BLaER1 treated with 17β-estradiol and CSF1 and Interleukin-3, amounts not matched to agents 10 nM and 100 nM (cell line): ENCODE data around the gene HM13.

Experiments
- H3K27ac ChIP-seq, 11 experiments: shearing (Covaris generic); formaldehyde crosslinking; 2 replicates each; pipeline ENCODE4 v1.8.1; 2022
- H3K27me3 ChIP-seq, 11 experiments: shearing (Covaris generic); formaldehyde crosslinking; 2 replicates each; pipeline ENCODE4 v1.8.1; 2022
- H3K36me3 ChIP-seq, 11 experiments: shearing (Covaris generic); formaldehyde crosslinking; 2 replicates each; pipeline ENCODE4 v1.8.1; 2022
- H3K4me1 ChIP-seq, 10 experiments: shearing (Covaris generic); formaldehyde crosslinking; 2 replicates each; pipeline ENCODE4 v1.8.1; 2022
- H3K4me2 ChIP-seq, 11 experiments: shearing (Covaris generic); formaldehyde crosslinking; 2 replicates each; pipeline ENCODE4 v1.8.1; 2022
- H3K4me3 ChIP-seq, 10 experiments: shearing (Covaris generic); formaldehyde crosslinking; 2 replicates each; pipeline ENCODE4 v1.8.1; 2022
- H3K9ac ChIP-seq, 11 experiments: shearing (Covaris generic); formaldehyde crosslinking; 2 replicates each; pipeline ENCODE4 v1.8.1; 2022
- H3K9me3 ChIP-seq, 11 experiments: shearing (Covaris generic); formaldehyde crosslinking; replicated peaks in 1 of 11; 2 replicates each; pipeline ENCODE4 v1.8.1; 2022
- H4K20me1 ChIP-seq, 11 experiments: shearing (Covaris generic); formaldehyde crosslinking; 2 replicates each; pipeline ENCODE4 v1.8.1; 2022
- Cebpa-rat ChIP-seq, 11 experiments: shearing (Covaris generic); IDR thresholded peaks; 2 replicates each; pipeline ENCODE4 v1.8.1; 2022

HM13 gene

DNA sequence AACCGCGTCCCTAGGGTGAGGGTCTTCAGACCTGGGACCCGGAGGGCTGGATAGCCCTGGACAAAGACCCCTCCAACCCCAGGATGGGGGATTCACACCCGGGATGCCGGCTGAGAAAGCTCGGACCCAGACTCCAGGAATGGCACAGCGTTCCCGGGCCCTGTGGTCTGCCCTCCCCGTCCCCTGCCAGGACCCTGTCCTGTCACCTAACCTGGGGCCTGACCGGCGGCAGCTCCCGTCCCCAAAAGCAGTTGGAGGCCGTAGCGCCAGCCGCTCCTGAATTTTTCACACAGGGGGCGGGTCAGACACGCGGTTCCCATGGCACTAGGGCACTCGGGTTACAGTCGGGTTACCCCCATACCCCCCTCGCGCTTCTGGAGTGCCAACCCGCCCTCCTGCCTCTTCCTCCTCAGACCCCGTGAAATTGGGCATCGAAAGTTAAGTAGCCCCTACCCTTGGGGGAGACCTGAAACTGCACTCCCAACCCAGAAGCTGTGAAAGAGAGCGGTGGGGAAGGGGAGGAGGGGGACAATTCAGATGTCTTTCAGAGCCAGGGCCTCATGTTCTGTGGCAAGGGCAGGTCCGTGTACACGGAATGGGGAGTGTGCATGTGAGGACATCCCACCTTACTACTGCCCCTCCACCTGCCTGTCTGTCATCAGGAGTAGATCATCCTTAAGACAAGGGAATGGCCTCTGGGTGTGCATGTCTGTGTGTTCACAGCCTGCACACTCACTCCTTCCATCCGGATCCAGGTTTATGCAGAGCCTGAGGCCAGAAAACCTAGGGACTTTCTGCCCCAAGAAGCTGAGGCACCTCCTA, 38.6 kb upstream of the HM13 start:
- Histone ChIP-seq H3K9ac (no peak overlapping the region), H3K4me1 (peaks cover 0 to 9% (median 0%) of the 10 kb centered on the region in 10 experiments; a peak in 4 of 20 replicates), H3K36me3 (no peaks in the 10 kb centered on the region), H3K4me2 (peak overlapping the region in 1 of 11 experiments; percentile 11; a peak in 2 of 22 replicates), H3K27me3 (peaks cover 26 to 53% (median 43%) of the 10 kb centered on the region in 11 experiments), H3K4me3 (no peak overlapping the region), H3K27ac (no peak overlapping the region), H4K20me1 (no peaks in the 10 kb centered on the region), H3K9me3 (peaks cover 0 to 33% (median 19%) of the 10 kb centered on the region in 11 experiments; a peak in 17 of 22 replicates)
- no peak for TF ChIP-seq Cebpa-rat (IDR thresholded peaks at IDR 0.05)

GRCh38 chr20:31476294-31476585, 38.0 kb upstream of the HM13 start:
- no peak for TF ChIP-seq Cebpa-rat (IDR thresholded peaks at IDR 0.05)
- H3K4me2 ChIP-seq, result no peak overlapping the region
- H3K4me1 ChIP-seq, result peaks cover 0 to 9% (median 0%) of the 10 kb centered on the region in 10 experiments; a peak in 4 of 20 replicates
- peaks cover 0 to 33% (median 19%) of the 10 kb centered on the region in 11 experiments; a peak in 17 of 22 replicates for H3K9me3 ChIP-seq
- H3K9ac ChIP-seq, result no peak overlapping the region
- H3K36me3 ChIP-seq, result no peaks in the 10 kb centered on the region
- no peak overlapping the region for H3K27ac ChIP-seq
- H4K20me1 ChIP-seq, result no peaks in the 10 kb centered on the region
- no peak overlapping the region for H3K4me3 ChIP-seq
- H3K27me3 ChIP-seq, result peaks cover 26 to 53% (median 43%) of the 10 kb centered on the region in 11 experiments

GRCh38 chr20:31476643-31477215, 37.5 kb upstream of the HM13 start:
- peaks cover 0 to 33% (median 19%) of the 10 kb centered on the region in 11 experiments; a peak in 17 of 22 replicates for H3K9me3 ChIP-seq
- no peak for TF ChIP-seq Cebpa-rat (IDR thresholded peaks at IDR 0.05)

GRCh38 chr20:31484001-31484400, 30.2 kb upstream of the HM13 start:
- no peak for TF ChIP-seq Cebpa-rat (IDR thresholded peaks at IDR 0.05)
- H4K20me1 ChIP-seq, result no peaks in the 10 kb centered on the region
- H3K4me2 ChIP-seq, result no peak overlapping the region
- H3K4me1 ChIP-seq, result peaks cover 0 to 7% (median 1%) of the 10 kb centered on the region in 10 experiments; a peak in 4 of 20 replicates
- no peaks in the 10 kb centered on the region; a peak in 1 of 22 replicates for H3K27me3 ChIP-seq
- peaks cover 0 to 9% (median 3%) of the 10 kb centered on the region in 11 experiments; a peak in 5 of 22 replicates for H3K9me3 ChIP-seq
- no peak overlapping the region for H3K4me3 ChIP-seq
- H3K36me3 ChIP-seq, result no peaks in the 10 kb centered on the region
- no peak overlapping the region for H3K27ac ChIP-seq
- H3K9ac ChIP-seq, result no peak overlapping the region

More at GRCh38 chr20:31476643-31477215, 37.5 kb upstream of the HM13 start:
- Histone ChIP-seq H3K9ac (no peak overlapping the region), H3K36me3 (no peaks in the 10 kb centered on the region), H3K4me2 (no peak overlapping the region), H3K4me1 (peaks cover 0 to 9% (median 0%) of the 10 kb centered on the region in 10 experiments; a peak in 4 of 20 replicates), H3K27ac (no peak overlapping the region), H3K4me3 (no peak overlapping the region), H4K20me1 (no peaks in the 10 kb centered on the region), H3K27me3 (peaks cover 26 to 53% (median 43%) of the 10 kb centered on the region in 11 experiments)

DNA sequence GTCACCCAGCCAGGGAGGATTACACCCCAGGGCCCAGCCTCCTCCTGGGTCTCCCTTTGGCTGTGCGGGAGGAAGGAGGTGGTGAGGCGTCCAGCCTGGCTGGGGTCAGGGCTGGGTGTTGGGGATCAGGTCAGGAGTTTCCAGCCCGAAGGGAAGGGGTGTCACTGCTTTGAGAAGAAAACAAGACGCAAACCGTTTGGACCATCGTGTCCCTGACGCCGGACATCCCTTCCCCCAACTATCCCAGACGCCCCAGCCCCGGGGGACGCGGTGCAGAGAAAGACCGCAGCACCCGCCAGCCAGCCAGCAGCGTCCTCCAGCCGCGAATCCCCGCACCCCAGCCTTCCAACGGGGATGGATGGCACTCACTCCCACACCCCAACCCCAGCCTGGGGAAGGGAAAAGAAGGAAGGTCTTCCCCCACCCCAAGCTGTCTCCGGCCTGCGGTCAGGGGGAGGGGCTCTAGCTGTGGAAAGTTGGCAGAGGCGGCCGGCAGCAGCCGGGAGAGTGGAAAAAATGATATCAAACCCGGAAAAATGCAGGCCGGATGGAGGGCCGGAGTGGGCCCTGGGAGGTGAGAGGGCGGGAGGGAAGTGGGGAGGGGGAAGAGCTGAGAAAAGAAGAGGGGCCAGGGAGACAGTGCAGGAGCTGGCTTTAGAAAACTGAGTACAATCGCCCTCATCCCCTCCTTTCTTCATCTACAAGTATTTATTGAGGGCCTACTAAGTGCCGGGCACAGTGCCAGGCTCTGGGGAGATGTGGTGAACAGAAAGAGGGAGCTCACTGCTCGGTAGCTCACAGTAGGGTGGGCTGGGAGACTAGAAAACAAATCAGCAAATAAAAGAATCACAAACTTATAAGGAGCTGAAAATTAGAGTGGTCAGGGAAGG, 28.5 kb upstream of the HM13 start:
- no peak overlapping the region for H3K27ac ChIP-seq
- no peaks in the 10 kb centered on the region; a peak in 1 of 22 replicates for H3K27me3 ChIP-seq
- peak overlapping the region in 1 of 10 experiments; percentile 26; a peak in 1 of 20 replicates for H3K4me3 ChIP-seq
- peaks cover 0 to 9% (median 3%) of the 10 kb centered on the region in 11 experiments; a peak in 5 of 22 replicates for H3K9me3 ChIP-seq
- no peak for TF ChIP-seq Cebpa-rat (IDR thresholded peaks at IDR 0.05)
- peak overlapping the region; percentile 12 to 56 (median 29); a peak in 10 of 22 replicates for H3K4me2 ChIP-seq
- H3K4me1 ChIP-seq, result peaks cover 0 to 7% (median 1%) of the 10 kb centered on the region in 10 experiments; a peak in 4 of 20 replicates
- H4K20me1 ChIP-seq, result no peaks in the 10 kb centered on the region
- peak overlapping the region in 1 of 11 experiments; percentile 44; a peak in 2 of 22 replicates for H3K9ac ChIP-seq
- no peaks in the 10 kb centered on the region for H3K36me3 ChIP-seq

- no peaks in the 10 kb centered on the region for H3K36me3 ChIP-seq
These were observed 26.1 kb upstream of the HM13 start for GRCh38 chr20:31488115-31488514.

DNA sequence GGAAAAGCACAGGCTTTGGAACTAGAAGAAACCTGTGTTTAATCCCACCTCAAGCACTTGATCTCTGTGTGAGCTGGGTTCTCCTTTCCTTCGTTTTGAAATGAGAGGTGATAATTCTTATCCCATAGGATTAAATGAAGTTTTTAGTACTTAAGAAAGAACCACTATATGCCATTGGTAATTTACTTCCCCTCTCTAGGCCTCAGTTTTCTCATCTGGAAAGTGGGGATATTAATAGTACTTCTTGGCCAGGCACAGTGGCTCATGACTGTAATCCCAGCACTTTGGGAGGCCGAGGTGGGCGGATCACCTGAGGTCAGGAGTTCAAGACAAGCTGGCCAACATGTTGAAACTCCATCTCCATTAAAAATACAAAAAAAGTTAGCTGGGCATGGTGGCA, 25.1 kb upstream of the HM13 start:
- Histone ChIP-seq H3K27me3 (no peaks in the 10 kb centered on the region; a peak in 1 of 22 replicates), H3K4me1 (peaks cover 0 to 10% (median 6%) of the 10 kb centered on the region in 10 experiments; a peak in 4 of 20 replicates), H3K4me2 (no peak overlapping the region), H3K4me3 (no peak overlapping the region), H3K36me3 (no peaks in the 10 kb centered on the region), H3K9me3 (peaks cover 0 to 6% (median 3%) of the 10 kb centered on the region in 11 experiments; a peak in 5 of 22 replicates), H3K27ac (no peak overlapping the region), H4K20me1 (no peaks in the 10 kb centered on the region), H3K9ac (no peak overlapping the region)
- no peak for TF ChIP-seq Cebpa-rat (IDR thresholded peaks at IDR 0.05)

More at GRCh38 chr20:31488115-31488514, 26.1 kb upstream of the HM13 start:
- Histone ChIP-seq H3K4me3 (no peak overlapping the region), H3K9ac (no peak overlapping the region), H3K27me3 (no peaks in the 10 kb centered on the region; a peak in 1 of 22 replicates), H4K20me1 (no peaks in the 10 kb centered on the region), H3K4me1 (peaks cover 0 to 9% (median 6%) of the 10 kb centered on the region in 10 experiments; a peak in 4 of 20 replicates), H3K4me2 (no peak overlapping the region), H3K27ac (no peak overlapping the region), H3K9me3 (peaks cover 0 to 9% (median 3%) of the 10 kb centered on the region in 11 experiments; a peak in 5 of 22 replicates)
- no peak for TF ChIP-seq Cebpa-rat (IDR thresholded peaks at IDR 0.05)

DNA sequence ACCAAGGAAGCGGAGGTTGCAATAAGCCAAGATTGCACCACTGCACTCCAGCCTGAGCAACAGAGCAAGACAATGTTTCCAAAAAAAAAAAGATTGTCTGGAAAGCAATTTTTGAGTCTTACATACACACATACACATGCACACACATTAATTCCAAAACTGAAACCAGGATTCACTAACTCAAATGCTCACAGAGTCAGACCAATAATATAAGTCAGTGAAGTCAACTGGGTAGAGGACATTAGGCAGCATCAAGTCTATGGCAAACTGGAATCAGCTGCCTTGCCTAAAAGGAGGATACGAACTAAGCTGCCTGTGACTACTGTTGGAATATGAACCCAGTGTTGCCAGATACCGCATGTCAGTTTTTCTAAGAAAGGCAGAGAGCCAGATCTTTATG, 23.5 kb upstream of the HM13 start:
- H3K9ac ChIP-seq, result no peak overlapping the region
- TF ChIP-seq Cebpa-rat (IDR thresholded peaks at IDR 0.05), result no peak
- H3K27ac ChIP-seq, result no peak overlapping the region
- peaks cover 0 to 8% (median 4%) of the 10 kb centered on the region in 10 experiments; a peak in 4 of 20 replicates for H3K4me1 ChIP-seq
- H3K36me3 ChIP-seq, result no peaks in the 10 kb centered on the region
- no peaks in the 10 kb centered on the region for H4K20me1 ChIP-seq
- no peaks in the 10 kb centered on the region; a peak in 1 of 22 replicates for H3K9me3 ChIP-seq
- H3K4me2 ChIP-seq, result no peak overlapping the region
- H3K27me3 ChIP-seq, result no peaks in the 10 kb centered on the region
- H3K4me3 ChIP-seq, result no peak overlapping the region
